Measurements from ENCODE around the gene SPAG16.

DNA sequence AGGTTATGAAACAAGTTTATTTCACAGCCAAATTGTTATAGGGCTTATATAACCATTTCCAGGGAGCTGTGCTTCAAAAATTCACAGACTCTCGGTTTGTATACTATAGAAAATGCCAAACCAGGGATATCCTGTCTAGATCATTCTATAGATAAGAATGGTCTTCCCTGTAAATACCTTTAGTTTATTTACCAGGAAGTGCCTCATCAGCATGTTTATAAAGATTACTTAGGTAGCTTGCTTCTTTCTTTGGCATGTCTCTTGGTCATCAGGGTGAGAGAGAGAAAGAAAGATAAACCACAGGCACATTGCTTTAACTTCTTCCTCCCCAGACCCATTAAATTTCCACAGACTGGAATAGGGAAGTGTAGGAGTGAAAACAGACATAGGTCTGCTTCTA lies 439.4 kb downstream of the SPAG16 start:
- TF ChIP-seq POLR2AphosphoS5 (IDR thresholded peaks at IDR 0.05; ENCODE audit: low read depth, low read length) (no peak), TAF1 (IDR thresholded peaks at IDR 0.05; ENCODE audit: borderline replicate concordance, insufficient read depth, low read length) (no peak), SIN3A (IDR thresholded peaks at IDR 0.05; ENCODE audit: borderline replicate concordance, insufficient read depth, low read length) (no peak)
- TF ChIP-seq, protein P1, sequence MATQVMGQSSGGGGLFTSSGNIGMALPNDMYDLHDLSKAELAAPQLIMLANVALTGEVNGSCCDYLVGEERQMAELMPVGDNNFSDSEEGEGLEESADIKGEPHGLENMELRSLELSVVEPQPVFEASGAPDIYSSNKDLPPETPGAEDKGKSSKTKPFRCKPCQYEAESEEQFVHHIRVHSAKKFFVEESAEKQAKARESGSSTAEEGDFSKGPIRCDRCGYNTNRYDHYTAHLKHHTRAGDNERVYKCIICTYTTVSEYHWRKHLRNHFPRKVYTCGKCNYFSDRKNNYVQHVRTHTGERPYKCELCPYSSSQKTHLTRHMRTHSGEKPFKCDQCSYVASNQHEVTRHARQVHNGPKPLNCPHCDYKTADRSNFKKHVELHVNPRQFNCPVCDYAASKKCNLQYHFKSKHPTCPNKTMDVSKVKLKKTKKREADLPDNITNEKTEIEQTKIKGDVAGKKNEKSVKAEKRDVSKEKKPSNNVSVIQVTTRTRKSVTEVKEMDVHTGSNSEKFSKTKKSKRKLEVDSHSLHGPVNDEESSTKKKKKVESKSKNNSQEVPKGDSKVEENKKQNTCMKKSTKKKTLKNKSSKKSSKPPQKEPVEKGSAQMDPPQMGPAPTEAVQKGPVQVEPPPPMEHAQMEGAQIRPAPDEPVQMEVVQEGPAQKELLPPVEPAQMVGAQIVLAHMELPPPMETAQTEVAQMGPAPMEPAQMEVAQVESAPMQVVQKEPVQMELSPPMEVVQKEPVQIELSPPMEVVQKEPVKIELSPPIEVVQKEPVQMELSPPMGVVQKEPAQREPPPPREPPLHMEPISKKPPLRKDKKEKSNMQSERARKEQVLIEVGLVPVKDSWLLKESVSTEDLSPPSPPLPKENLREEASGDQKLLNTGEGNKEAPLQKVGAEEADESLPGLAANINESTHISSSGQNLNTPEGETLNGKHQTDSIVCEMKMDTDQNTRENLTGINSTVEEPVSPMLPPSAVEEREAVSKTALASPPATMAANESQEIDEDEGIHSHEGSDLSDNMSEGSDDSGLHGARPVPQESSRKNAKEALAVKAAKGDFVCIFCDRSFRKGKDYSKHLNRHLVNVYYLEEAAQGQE (IDR thresholded peaks at IDR 0.05; ENCODE audit: insufficient read depth in 1 of 2, low read depth in 2 of 2, low read length in 2 of 2): no peak
